ENCODE data around the gene CDH20.

CDH20 gene

DNA sequence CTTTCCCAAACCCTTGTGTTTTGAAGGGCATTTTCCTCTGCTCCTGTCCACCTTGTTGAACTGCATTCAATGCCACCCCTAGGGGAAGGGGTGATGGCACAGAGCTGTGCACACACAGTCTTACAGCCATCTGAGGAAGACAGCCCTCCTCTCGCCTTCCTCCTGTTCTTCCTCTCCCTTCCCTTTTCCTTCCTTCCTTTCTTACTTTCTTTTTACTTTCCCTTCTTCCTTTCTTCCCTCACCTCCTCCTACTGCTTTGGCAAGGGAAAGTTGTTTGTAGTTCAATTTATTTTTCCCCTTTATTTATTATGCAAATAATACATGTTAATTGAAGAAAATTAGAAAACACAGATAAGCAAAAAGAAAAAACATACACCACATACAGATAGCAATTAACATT is 99.4 kb downstream of the CDH20 start:
- Mint-ChIP-seq H3K4me3 (no peak overlapping the region), H3K27ac (no peak overlapping the region), H3K4me1 (ENCODE audit: low read depth) (no peaks in the 10 kb centered on the region), H3K36me3 (no peaks in the 10 kb centered on the region), H3K9me3 (ENCODE audit: low read depth) (peaks cover 4% of the 10 kb centered on the region), H3K27me3 (peaks cover 3% of the 10 kb centered on the region)

DNA sequence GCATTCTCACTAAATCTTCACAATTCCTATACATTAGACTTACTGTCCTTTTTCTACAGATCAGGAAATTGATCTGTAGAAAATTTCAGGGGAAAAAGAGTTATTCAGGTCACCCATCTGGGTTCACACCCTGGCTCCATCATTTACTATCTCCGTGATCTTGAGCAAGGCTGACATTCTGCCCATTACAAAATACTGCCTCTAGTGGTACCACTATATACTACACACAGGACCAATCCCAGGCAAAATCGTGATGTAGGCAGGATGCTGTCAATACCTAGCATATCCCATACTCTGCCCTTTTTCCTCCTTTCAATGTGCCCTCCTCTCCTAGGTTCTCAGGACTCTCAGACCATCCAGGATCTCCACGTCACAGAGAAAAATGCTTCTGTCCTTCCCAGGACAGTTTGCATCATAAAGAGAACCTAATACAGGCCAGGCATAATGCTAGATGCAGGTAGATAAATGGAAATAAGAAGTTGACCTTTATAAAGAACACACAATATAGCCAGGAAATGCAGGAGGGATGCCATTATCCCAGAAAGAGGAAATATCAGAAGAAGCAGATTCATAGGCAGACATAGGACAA is 101.9 kb downstream of the CDH20 start:
- Mint-ChIP-seq H3K9me3 (ENCODE audit: low read depth) (peaks cover 4% of the 10 kb centered on the region), H3K27ac (no peak overlapping the region), H3K36me3 (no peaks in the 10 kb centered on the region), H3K4me1 (ENCODE audit: low read depth) (no peaks in the 10 kb centered on the region), H3K27me3 (peaks cover 3% of the 10 kb centered on the region), H3K4me3 (no peak overlapping the region)

DNA sequence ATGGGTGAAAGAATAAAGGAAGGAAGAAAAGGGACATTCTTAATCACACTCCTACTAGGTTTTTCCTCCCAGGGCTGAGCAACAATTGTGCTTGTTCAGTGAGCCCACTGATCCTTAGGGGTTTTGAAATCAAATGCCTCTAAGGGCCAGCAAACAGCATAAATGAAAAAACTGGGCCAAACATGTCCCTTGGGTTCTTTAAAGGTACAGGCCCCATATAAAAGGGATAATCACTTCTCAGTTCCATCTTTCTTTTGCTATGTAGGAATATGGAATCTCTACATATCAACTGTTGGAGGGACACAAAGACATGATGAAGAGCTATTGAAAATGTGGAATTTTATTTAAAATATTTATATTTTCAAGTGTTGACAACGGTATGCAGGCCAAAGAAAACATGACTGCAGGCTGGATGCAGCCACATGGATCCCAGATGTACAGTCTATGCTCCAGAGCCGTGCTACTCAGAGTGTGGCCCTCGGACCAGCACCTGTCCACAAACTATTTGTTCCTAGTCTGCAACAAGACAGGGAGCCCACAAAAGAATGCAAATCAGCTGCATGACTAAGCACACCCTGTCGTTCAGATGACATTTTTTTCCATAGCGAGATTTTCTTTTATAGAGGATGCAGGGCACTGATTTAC is 110.0 kb downstream of the CDH20 start:
- Mint-ChIP-seq H3K27ac (no peak overlapping the region), H3K4me1 (ENCODE audit: low read depth) (no peaks in the 10 kb centered on the region)

DNA sequence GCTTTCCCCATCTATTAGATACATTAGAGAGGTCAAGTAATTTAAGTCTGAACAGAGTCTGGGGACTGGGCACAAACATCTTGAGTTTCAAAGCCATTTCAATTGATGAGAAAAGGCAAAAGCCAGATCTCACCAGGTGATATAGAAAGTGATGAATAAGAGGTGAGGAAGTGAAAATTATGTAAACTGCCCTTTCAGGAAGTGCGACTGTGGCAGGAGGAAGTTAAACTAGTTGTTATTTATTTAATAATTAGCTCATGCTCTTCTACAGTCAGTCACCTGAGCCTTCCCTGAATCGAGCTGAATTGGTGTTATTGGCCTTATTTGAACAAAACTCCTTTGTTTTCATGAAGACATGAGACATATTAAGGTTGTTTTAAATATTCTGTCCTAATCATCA is 115.1 kb downstream of the CDH20 start:
- Mint-ChIP-seq H3K27me3 (peaks cover 3% of the 10 kb centered on the region), H3K9me3 (ENCODE audit: low read depth) (peaks cover 5% of the 10 kb centered on the region), H3K27ac (no peak overlapping the region), H3K4me3 (no peak overlapping the region), H3K36me3 (no peaks in the 10 kb centered on the region), H3K4me1 (ENCODE audit: low read depth) (no peaks in the 10 kb centered on the region)

More for the DNA sequence above, 110.0 kb downstream of the CDH20 start:
- H3K36me3 Mint-ChIP-seq: no peaks in the 10 kb centered on the region
- no peaks in the 10 kb centered on the region for H3K27me3 Mint-ChIP-seq
- no peak overlapping the region for H3K4me3 Mint-ChIP-seq
- peaks cover 5% of the 10 kb centered on the region for H3K9me3 Mint-ChIP-seq (ENCODE audit: low read depth)

DNA sequence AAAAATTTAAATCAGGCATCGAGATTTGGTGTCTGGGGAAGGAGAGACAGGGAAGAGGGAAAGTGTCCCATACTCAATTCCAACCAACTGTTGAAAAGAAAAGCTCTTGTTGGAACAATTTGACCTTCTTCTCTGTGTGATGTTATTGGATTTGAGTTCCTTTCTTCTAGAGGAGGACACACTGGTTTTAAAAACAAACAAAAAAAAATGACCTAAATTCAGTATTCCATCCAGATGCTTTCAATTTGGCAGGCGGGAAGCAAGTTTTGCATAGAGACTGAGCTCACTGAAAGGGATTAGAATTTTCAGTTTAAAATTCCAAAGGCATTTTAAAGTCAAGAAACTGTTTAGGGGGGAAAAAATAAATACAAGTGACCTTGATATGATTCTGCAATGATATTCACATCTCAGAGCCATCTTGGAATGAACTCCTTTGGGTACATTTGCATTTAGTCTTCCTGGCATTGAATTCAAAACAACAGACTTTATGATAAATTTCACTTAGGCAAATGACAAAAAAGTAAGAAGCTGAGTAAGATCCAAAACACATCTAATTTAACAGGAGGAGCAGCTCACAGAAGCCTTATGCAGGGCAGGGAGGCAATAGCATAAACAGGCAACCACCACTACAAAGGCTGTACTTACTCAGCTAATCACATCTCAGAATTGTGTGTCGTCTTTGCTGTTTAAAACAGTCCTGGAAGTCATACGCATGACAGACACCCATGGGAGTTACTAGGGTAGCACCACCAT is 126.8 kb downstream of the CDH20 start:
- Mint-ChIP-seq H3K36me3 (no peaks in the 10 kb centered on the region), H3K4me3 (no peak overlapping the region), H3K27me3 (peaks cover 7% of the 10 kb centered on the region), H3K4me1 (ENCODE audit: low read depth) (no peaks in the 10 kb centered on the region), H3K9me3 (ENCODE audit: low read depth) (no peaks in the 10 kb centered on the region), H3K27ac (no peak overlapping the region)

DNA sequence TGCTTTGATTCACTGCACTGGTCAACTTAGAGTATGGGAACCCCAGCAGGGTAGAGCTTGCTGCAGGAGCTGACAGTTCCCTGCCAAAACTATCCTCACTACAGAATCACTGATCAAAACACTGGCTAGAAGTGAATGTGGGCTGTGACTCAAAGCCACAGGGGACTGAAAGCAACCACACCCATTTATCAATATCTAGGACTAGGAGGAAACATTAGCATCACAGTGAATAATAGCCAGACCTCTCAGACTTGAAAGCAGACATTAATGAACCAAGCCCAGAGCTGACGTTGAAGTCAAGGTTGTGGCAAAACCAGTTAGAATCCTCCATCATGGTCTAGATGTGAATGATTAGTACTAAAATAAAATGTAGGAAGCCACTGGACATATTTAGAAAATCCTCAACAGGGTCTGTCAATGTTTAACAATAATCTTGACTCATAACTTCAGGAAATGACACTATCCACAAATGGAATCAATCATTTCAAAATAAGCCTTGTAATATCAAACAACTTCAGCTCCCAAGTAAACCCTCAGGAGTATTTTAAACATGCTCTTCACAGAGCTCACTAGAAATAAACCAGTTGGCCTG is 131.4 kb downstream of the CDH20 start:
- H3K4me3 Mint-ChIP-seq: no peak overlapping the region
- H3K9me3 Mint-ChIP-seq (ENCODE audit: low read depth): no peaks in the 10 kb centered on the region
- H3K27me3 Mint-ChIP-seq: peaks cover 7% of the 10 kb centered on the region
- no peaks in the 10 kb centered on the region for H3K4me1 Mint-ChIP-seq (ENCODE audit: low read depth)
- no peak overlapping the region for H3K27ac Mint-ChIP-seq
- no peaks in the 10 kb centered on the region for H3K36me3 Mint-ChIP-seq

DNA sequence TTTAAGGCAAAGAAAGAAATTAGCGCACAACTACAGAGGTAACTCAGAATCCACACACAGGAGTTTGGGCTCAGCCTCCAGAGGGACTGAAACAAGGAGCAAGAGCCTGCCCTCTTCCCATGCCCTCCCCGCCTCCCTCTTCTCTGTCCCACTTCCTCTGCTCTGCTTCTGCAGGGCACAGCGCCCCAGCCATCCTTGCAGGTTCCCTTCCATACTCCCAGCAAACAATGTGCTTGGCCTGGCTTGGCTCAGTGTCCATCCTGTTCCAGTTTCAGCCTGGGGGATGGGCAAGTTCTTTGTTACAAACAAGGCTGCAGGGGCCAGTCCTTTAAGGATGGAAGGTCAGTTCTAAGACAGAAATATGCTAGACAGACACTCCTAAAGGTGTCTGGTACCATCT is 133.5 kb downstream of the CDH20 start:
- no peaks in the 10 kb centered on the region for H3K36me3 Mint-ChIP-seq
- H3K9me3 Mint-ChIP-seq (ENCODE audit: low read depth): no peaks in the 10 kb centered on the region
- no peaks in the 10 kb centered on the region for H3K4me1 Mint-ChIP-seq (ENCODE audit: low read depth)
- H3K4me3 Mint-ChIP-seq: no peak overlapping the region
- peaks cover 3% of the 10 kb centered on the region for H3K27me3 Mint-ChIP-seq
- no peak overlapping the region for H3K27ac Mint-ChIP-seq

DNA sequence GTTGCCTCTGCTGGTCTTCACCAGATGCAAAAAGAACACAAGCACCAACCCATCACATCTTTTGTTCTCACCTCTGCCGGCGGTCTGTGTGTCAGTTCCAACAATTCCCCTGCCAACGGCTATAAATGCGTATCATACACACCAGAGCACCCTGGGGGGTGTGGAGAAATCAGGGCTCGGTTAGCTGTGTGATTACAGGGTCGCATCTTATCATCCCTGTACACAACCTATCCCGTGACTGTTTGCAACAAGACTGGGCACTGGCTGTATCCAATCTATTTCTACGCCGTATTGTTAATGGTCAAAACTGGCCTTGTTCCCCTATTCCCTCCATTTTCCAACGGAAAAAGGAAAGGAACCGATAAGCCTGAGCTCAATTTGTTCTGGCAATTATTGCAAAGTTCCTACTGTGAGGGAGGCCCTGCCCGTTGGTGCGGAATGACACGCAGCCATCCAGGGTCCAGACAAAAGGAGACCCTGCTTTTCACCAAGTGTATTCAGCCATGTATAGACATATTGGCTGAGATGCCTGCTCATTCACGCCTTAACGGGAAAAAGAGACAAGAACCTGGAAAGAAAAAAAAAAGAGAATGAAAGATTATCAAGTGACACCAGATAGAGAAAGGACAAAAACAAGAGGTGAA is 136.9 kb downstream of the CDH20 start:
- Mint-ChIP-seq H3K27ac (no peak overlapping the region), H3K4me3 (no peak overlapping the region), H3K9me3 (ENCODE audit: low read depth) (no peaks in the 10 kb centered on the region), H3K27me3 (no peaks in the 10 kb centered on the region), H3K36me3 (no peaks in the 10 kb centered on the region), H3K4me1 (ENCODE audit: low read depth) (no peaks in the 10 kb centered on the region)

DNA sequence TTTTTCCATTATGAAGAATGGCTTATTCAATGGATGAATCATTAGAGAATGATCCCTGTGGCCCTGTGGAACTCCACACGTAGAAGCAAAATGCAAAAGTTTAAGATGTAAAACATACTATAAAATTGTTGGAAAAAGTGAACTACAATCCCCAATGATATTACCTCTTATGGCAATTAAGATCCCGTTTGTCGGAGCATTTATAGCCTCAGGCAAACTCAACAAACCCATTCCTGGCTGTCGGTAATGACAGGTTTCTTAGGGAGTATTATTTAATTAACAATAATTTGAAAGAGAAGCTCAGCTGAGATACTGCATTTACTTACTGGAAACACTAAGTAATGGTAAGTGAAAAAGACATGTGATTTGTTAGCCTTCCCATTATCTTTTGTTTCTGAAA is 138.3 kb downstream of the CDH20 start:
- Mint-ChIP-seq H3K4me3 (no peak overlapping the region), H3K27me3 (peaks cover 3% of the 10 kb centered on the region), H3K27ac (no peak overlapping the region), H3K9me3 (ENCODE audit: low read depth) (no peaks in the 10 kb centered on the region), H3K4me1 (ENCODE audit: low read depth) (no peaks in the 10 kb centered on the region), H3K36me3 (no peaks in the 10 kb centered on the region)

DNA sequence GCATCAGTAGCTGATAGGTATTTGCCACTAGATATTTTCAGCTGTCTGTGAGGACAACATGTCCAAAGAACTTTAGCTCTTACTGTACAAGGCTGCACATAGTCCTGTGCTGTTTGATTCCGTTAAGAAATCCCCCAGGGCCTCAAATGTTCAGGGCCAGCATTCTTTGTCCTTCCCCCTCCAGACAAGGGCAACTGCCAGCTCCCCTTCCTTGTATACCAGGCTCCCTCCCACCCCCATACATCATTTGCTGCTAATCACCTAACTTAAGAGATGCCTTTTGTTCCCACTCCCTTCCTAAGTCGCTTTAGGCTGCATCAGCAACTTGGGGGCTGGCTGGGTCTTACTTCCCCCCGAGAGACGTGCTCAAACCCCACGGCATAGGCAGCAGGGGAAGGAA is 138.7 kb downstream of the CDH20 start:
- Mint-ChIP-seq H3K4me1 (ENCODE audit: low read depth) (no peaks in the 10 kb centered on the region), H3K4me3 (no peak overlapping the region), H3K36me3 (no peaks in the 10 kb centered on the region), H3K27ac (no peak overlapping the region), H3K27me3 (peaks cover 3% of the 10 kb centered on the region), H3K9me3 (ENCODE audit: low read depth) (no peaks in the 10 kb centered on the region)

DNA sequence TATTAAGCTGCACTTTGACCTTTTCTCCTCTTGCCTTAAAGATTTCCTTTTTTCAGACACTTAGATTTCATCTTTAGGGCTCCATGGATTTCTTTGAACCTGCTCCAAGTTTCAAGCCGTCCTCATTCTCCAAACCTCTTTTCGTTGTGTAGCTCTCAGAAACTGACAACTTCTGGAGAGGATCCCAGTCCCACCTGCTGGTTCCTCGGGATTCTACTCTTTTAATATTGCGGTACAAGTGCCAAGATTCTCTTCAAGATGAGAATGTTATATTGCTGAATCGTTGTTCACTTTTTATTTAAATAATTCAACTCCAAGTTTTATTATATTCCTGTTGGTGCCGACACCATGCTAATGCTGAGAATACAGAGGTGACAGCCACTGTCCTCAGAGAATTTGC is 141.1 kb downstream of the CDH20 start:
- H3K27ac Mint-ChIP-seq: no peak overlapping the region
- H3K4me1 Mint-ChIP-seq (ENCODE audit: low read depth): no peaks in the 10 kb centered on the region

DNA sequence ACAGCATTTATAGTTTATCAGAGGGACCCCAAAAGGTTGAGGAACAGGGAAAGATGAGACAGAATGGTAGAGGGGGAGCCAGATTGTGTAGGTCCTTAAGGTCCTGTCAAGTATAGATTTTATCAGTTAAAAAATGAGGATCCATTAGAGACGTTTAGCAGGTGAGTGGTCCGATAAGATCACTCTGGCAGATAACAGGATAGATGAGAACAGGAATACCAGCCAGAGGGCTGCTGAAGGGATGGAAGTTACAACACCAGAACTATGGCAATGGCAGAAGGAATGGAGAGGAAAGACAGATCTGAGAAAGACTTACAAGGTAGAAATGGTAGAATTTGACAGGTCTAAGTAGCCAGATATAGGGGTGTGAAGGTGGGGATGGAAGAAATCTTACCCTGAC is 141.7 kb downstream of the CDH20 start:
- no peaks in the 10 kb centered on the region for H3K36me3 Mint-ChIP-seq
- H3K9me3 Mint-ChIP-seq (ENCODE audit: low read depth): no peaks in the 10 kb centered on the region
- H3K27ac Mint-ChIP-seq: no peak overlapping the region
- H3K4me3 Mint-ChIP-seq: no peak overlapping the region
- H3K4me1 Mint-ChIP-seq (ENCODE audit: low read depth): no peaks in the 10 kb centered on the region
- peaks cover 3% of the 10 kb centered on the region for H3K27me3 Mint-ChIP-seq

More for the DNA sequence above, 141.1 kb downstream of the CDH20 start:
- H3K36me3 Mint-ChIP-seq: no peaks in the 10 kb centered on the region
- no peaks in the 10 kb centered on the region for H3K9me3 Mint-ChIP-seq (ENCODE audit: low read depth)
- no peak overlapping the region for H3K4me3 Mint-ChIP-seq
- H3K27me3 Mint-ChIP-seq: peaks cover 3% of the 10 kb centered on the region

DNA sequence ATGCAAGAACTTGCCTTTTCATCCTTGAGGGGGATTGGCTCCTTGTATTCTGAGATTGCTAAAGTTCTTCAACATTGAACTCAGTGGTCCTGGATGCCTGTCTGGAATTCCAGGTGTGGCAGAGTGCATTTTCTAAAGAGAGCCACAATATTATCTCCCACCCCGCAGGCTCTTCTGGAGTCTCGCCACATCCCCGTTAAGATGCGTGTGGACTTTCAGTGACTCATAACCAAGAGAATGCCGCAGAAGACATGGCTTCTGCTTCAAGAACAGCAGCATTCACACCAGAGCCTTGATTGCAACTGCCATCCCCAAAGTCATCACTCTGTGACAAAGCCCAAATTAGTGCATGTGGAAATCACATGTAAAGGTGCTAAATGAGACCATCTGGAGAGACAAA is 142.7 kb downstream of the CDH20 start:
- Mint-ChIP-seq H3K27ac (no peak overlapping the region), H3K27me3 (peaks cover 3% of the 10 kb centered on the region), H3K9me3 (ENCODE audit: low read depth) (no peaks in the 10 kb centered on the region), H3K4me3 (no peak overlapping the region), H3K4me1 (ENCODE audit: low read depth) (no peaks in the 10 kb centered on the region), H3K36me3 (no peaks in the 10 kb centered on the region)

DNA sequence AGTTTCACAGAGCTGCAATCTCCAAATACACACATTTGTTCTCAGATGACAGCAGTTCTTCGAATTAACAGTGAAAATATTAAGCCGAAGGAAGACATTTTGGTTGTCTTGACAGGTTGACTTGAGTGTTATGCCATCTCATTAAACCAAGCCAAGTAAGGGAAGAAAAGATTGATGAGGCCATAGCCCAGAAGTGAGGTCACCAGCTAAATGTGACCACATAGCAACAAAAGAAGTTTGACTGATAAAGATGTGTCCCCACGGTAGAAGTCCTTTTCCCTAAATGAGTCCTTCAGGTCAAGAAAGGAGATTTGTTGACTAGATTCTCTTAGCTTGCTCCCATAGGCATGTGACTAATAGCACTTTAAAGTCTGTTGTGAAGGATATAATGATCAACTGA is 156.1 kb downstream of the CDH20 start:
- Mint-ChIP-seq H3K27ac (no peak overlapping the region), H3K27me3 (no peaks in the 10 kb centered on the region), H3K9me3 (ENCODE audit: low read depth) (no peaks in the 10 kb centered on the region), H3K36me3 (no peaks in the 10 kb centered on the region), H3K4me1 (ENCODE audit: low read depth) (no peaks in the 10 kb centered on the region), H3K4me3 (no peak overlapping the region)

DNA sequence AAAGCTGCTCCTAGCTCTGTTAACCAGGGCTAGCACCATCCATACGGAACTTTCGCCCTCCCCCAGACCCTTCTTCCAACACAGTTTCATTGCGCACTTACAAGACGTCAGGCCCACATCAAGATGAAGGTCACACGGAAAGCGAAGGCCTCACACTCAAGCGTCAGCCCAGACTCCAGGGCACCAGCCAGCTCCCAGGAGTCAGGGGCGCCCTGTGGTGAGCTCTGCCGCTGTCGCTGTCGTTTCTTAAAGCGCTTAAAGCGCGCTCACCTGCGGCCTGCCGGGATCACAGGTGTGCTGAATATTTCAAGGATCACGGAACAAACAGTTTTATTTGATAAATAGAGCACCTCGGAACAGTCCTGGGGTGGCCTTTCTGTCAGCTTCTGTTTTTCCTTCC is 163.1 kb downstream of the CDH20 start:
- H3K4me3 Mint-ChIP-seq: no peak overlapping the region
- no peaks in the 10 kb centered on the region for H3K4me1 Mint-ChIP-seq (ENCODE audit: low read depth)
- H3K9me3 Mint-ChIP-seq (ENCODE audit: low read depth): no peaks in the 10 kb centered on the region
- H3K27me3 Mint-ChIP-seq: peaks cover 4% of the 10 kb centered on the region
- H3K27ac Mint-ChIP-seq: no peak overlapping the region
- H3K36me3 Mint-ChIP-seq: no peaks in the 10 kb centered on the region
